Liver (tissue), 3 donors: ENCODE measurements around the gene ERAP2.

Source experiments
- JUND ChIP-seq, 2 donors: IDR thresholded peaks; 2 replicates each; pipeline ENCODE4 v1.6.1; 2016; ENCODE audit warnings: antibody characterized with exemption in 2 of 2
- TF ChIP-seq, protein P1 (sequence below): fragments of 150-350 bp; IDR thresholded peaks from 2 replicates; pipeline ENCODE4 v1.5.1; 2017; ENCODE audit warnings: improper control_type of control experiment, low read depth, low read length; ENCODE audit not compliant: missing input control
- donor health status: healthy.
- donor health status: healthy.

- TF ChIP-seq, protein P1, sequence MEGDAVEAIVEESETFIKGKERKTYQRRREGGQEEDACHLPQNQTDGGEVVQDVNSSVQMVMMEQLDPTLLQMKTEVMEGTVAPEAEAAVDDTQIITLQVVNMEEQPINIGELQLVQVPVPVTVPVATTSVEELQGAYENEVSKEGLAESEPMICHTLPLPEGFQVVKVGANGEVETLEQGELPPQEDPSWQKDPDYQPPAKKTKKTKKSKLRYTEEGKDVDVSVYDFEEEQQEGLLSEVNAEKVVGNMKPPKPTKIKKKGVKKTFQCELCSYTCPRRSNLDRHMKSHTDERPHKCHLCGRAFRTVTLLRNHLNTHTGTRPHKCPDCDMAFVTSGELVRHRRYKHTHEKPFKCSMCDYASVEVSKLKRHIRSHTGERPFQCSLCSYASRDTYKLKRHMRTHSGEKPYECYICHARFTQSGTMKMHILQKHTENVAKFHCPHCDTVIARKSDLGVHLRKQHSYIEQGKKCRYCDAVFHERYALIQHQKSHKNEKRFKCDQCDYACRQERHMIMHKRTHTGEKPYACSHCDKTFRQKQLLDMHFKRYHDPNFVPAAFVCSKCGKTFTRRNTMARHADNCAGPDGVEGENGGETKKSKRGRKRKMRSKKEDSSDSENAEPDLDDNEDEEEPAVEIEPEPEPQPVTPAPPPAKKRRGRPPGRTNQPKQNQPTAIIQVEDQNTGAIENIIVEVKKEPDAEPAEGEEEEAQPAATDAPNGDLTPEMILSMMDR: no peak
- peak in 1 of 2 donors; percentile 42 for TF ChIP-seq JUND (IDR thresholded peaks at IDR 0.05)
Observed at GRCh38 chr5:96855031-96855872, 21.0 kb upstream of the ERAP2 start.
